Cardiac fibroblast (primary cell): Measurements from ENCODE around the gene PLD3.

ENCODE experiments used
- DNase-seq, 2 donors: peaks; one replicate each; pipeline versions ENCODE4 v3.0.0 to v3.0.0-alpha.2; 2010; ENCODE audit warnings: low read depth in 2 of 2
- H3K4me3 ChIP-seq, 2 donors: replicated peaks in 1 of 2; 1 replicate in 1 of 2; 2 replicates in 1 of 2; pipeline ENCODE4 v1.5.1; 2011; ENCODE audit warnings: low read depth in 2 of 2, low read length in 2 of 2, mild to moderate bottlenecking in 2 of 2, moderate library complexity in 1 of 2
- CTCF ChIP-seq: IDR thresholded peaks from one replicate; pipeline ENCODE4 v1.5.1; 2011; ENCODE audit warnings: low read depth, mild to moderate bottlenecking, low read length, inconsistent platforms

PLD3 gene

GRCh38 chr19:40423938-40424337 is 75.4 kb downstream of the PLD3 start:
- no peak for DNase-seq
- peak overlapping the region; percentile 81 to 84 for H3K4me3 ChIP-seq
- TF ChIP-seq CTCF = no peak

DNA sequence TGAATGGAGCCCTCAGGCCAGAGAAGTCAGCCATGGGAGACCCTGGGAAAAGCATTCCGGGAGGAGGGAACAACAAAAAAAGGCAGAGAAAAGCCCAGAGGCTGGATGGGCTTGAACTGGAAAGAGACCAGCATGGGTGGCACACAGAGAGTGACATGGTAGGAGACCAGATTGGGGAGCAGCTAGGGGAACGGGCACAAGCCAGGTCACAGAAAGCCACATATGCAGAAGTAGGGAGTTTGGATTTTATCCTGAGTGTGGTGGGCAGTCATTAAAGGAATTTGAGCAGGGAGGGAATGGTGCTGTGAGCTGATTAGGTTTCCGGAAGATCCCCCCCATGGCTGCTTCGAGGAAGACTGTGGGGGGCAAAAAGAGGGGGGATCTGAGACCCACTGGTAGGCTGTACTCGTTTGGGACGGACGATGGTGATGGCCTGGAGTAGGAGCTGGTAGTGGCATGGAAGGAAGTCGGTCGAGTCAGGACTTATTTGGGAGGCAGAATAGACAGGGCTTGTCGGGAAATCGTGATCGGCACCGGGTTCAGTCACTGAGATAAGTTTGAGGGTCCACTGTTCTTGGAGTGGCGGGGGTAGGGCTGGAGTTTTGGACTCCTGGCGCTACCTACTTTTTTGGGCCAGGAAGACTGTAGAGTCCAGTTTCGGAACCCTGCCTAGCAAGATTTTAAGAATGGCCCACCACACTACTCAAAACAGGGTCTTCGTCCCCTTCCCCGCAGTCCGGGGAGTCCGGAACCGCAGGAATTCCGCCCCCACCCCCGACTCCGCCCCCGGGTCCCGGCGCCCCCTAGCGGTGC is 76.3 kb downstream of the PLD3 start:
- peak overlapping the region; percentile 81 to 84 for H3K4me3 ChIP-seq
- TF ChIP-seq CTCF = no peak
- DNase-seq = peak; percentile 21 to 43

DNA sequence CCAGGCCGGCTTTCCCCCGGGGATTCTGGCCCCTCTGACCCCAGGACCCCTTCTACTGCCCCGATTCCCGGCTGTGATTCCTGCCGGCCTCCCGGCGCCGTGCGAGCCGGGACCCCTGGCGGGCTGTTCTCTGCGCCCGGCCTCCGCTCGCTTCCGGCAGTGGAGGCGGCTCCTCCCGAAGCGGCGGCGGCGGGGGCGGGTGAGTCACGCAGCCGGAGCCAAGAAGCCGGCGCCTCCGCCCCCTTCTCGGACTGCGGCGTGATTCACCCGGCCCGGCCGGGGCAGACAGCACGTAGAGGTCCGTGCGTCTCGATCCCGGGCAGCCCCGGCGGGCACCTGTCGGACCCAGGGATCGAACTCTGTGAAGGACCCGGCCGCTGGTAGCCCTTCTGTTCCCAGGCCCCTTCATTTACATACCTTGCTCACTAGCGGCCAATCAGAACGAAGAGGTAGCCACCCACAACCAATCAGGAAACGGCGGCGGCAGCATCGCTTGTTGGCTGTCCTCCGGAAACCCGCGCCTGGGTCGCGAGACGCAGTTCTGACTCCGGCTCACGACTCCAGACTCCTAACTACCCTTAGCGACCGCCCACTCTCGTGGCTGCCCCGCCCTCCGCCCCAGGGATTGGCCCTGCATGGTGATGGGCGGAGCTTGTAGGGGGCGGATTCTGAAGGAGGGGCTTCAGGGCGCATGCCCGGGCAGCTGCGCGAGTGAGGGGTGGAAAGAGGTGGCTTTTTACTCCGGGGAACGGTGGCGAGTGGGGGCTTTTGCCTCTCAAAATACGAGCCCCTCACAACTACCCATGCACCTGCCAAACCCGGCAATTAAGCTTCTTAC is 77.2 kb downstream of the PLD3 start, which contains the start of gene SERTAD1:
SERTAD1 (minus strand) TSS at position 543 of the 838 bp plus-strand sequence. CDS start 2,446 bp downstream, outside the sequence.
- TF ChIP-seq CTCF = peak; percentile 51
- H3K4me3 ChIP-seq = peak within 1 kb of the TSS; percentile 81 to 84
- DNase-seq = peak; percentile 99
